Activated CD4-positive, alpha-beta T cell treated with anti-CD3 and anti-CD28 coated beads, Interleukin-2, Interleukin-6, amounts not matched to agents 100 ng/mL and 50 ng/mL, durations not matched to agents 16 hours and 8 hours (primary cell): Measurements from ENCODE around the gene UGT1A7.
"Not testable (repeated sequence)": the region's sequence is repeated elsewhere in the genome, so short reads cannot be mapped to it uniquely, and the experiment has no call there.

ENCODE experiments used
- DNase-seq: peaks from one replicate; pipeline ENCODE4 v3.0.0-alpha.2; 2020

The UGT1A7 gene

GRCh38 chr2:233714121-233714520 is 32.4 kb downstream of the UGT1A7 start:
- DNase-seq, result no peak

GRCh38 chr2:233718552-233718951 is 36.9 kb downstream of the UGT1A7 start, which contains the start of gene UGT1A4:
TSS of gene UGT1A4 (plus strand) at chr2:233718736. CDS start at chr2:233718821, 85 bp downstream.
- no peak for DNase-seq

DNA sequence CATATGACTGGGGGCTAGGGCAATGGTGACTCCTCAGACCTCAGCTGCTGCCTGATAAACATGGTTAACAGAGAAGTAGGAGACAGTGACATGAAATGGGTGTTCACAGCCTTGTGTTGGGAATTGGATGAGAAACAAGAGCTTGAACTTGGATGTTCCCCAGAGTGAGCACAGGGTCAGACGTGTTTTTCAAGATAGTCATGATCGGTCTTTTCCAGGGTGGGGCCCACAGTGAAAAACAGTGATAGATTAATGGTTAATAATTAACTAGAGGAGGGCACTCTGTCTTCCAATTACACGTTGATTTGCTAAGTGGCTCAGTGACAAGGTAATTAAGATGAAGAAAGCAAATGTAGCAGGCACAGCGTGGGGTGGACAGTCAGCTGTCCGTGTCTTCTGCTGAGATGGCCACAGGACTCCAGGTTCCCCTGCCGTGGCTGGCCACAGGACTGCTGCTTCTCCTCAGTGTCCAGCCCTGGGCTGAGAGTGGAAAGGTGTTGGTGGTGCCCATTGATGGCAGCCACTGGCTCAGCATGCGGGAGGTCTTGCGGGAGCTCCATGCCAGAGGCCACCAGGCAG is 47.1 kb downstream of the UGT1A7 start, which contains the start of gene UGT1A3:
UGT1A3 (plus strand) TSS at position 320 of the 579 bp plus-strand sequence; CDS start at position 405, 85 bp downstream.
- no peak for DNase-seq

DNA sequence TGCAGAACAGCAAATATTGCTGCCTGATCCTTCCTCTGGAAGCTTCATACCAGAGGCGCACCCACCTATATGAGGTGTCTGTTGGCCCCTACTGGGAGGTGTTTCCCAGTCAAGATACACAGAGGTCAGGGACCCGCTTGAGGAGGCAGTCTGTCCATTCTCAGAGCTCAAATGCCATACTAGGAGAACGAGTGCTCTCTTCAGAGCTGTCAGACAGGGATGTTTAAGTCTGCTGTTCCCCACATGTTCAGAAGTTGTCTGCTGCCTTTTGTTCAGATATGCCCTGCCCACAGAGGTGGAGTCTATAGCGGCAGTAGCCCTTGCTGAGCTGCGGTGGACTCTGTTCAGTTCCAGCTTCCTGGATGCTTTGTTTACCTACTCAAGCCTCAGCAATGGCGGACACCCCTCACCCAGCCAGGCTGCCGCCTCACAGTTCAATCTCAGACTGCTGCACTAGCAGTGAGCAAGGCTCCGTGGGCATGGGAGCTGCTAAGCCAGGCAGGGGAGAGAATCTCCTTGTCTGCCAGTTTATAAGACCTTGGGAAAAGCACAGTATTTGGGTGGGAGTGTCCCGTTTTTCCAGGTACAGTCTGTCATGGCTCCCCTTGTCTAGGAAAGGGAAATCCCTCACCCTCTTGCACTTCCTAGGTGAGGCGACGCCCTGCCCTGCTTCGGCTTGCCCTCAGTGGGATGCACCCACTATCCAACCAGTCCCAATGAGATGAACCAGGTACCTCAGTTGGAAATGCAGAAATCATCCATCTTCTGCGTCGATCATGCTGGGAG is 55.4 kb downstream of the UGT1A7 start:
- DNase-seq, result not testable (repeated sequence)

- no peak for DNase-seq
Observed at GRCh38 chr2:233740870-233741269, 59.2 kb downstream of the UGT1A7 start.

GRCh38 chr2:233743464-233744259 is 62.0 kb downstream of the UGT1A7 start:
- DNase-seq, result no peak

GRCh38 chr2:233745073-233745755 is 63.5 kb downstream of the UGT1A7 start:
- no peak for DNase-seq

DNA sequence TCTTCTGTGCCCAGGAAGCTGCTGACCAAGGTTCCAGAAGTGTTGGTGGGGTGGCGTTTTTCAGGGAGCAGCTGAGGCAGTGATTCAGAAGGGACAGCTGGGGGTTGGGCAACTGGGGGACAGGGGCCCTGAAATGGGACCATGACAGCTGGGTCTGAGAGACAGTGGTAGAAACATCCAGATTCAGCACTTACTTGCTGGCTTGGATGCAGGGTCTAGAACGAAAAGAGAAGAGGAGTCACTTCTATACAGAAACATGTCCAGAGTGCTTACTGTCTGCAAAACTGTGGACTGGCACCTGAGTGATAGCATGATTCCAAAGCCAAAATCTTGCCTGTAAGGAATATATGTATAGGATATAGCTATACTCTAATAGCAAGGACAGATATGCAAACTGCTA is 64.1 kb downstream of the UGT1A7 start:
- DNase-seq, result not testable (repeated sequence)

DNA sequence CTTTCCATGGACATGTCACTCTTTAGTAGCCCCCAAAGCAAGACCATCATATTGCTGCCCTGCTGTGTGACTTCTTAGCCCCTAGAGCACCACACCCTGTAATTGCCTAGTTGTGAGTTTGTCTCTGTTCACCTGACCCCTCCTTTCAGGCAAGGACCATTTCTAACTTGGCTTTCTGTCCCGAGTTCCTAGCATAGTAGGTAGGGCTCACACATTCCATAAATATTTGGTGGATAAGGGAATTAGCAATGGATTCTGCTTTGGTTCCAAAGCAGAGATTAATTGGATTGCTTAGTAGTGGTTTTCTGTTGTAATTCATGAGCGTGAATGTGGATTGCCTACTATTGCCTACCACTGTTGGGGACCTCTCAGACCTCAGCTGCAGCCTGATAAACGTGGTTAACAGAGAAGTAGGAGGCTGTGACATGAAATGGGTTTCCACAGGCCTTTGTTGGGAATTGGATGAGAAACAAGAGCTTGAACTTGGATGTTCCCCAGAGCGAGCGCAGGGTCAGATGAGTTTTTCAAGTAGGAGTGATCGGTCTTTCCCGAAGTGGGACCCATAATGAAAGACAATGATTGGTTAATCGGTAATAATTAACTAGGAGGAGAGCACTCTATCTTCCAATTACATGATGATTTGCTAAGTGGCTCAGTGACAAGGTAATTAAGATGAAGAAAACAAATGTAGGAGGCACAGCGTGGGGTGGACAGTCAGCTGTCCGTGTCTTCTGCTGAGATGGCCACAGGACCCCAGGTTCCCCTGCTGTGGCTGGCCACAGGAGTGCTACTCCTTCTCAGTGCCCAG is 65.0 kb downstream of the UGT1A7 start:
- DNase-seq, result no peak

- no peak for DNase-seq
Observed at GRCh38 chr2:233747283-233747544, 65.5 kb downstream of the UGT1A7 start.

DNA sequence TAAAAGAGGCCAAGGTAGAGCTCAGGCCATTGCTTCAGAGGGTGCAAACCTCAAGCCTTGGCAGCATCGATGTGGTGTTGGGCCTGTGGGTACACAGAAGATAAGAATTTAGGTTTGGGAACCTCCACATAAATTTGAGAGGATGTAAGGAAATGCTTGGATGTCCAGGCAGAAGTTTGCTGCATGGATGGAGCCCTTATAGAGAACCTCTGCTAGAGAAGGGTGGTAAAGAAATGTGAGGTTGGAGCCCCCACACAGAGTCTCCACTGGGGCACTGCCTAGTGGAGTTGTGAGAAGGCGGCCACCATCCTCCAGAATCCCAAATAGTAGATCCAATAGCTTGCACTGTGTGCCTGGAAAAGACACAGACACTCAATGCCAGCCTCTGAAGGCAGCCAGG is 69.0 kb downstream of the UGT1A7 start:
- DNase-seq, result not testable (repeated sequence)

DNA sequence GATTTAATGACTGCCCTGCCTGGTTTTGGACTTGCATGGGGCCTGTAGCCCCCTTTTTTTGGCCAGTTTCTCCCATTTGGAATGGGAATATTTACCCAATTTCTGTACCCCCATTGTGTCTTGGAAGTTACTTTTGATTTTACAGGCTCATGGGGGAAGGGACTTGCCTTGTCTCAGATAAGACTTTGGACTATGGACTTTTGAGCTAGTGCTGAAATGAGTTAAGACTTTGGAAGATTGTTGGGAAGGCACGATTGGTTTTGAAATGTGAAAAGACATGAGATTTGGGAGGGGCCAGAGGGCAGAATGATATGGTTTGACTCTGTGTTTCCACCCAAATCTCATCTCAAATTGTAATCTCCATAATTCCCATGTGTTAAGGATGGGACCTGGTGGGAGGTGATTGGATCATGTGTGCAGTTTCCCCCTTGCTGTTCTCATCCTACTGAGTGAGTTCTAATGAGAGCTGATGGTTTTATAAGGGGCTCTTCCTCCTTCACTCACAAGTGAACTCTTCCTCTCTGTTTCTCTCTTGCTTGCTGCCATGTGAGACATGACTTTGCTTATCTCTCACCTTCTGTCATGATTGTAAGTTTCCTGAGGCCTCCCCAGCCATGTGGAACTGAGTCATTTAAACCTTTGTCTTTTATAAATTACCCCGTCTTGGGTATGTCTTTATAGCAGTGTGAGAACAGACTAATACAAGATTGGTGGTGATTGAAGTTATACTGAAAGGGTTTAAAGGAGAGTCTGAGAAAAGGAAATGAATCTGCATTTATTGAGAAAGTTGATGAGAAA is 69.7 kb downstream of the UGT1A7 start:
- not testable (repeated sequence) for DNase-seq

GRCh38 chr2:233754872-233755611 is 73.3 kb downstream of the UGT1A7 start:
- DNase-seq, result no peak

DNA sequence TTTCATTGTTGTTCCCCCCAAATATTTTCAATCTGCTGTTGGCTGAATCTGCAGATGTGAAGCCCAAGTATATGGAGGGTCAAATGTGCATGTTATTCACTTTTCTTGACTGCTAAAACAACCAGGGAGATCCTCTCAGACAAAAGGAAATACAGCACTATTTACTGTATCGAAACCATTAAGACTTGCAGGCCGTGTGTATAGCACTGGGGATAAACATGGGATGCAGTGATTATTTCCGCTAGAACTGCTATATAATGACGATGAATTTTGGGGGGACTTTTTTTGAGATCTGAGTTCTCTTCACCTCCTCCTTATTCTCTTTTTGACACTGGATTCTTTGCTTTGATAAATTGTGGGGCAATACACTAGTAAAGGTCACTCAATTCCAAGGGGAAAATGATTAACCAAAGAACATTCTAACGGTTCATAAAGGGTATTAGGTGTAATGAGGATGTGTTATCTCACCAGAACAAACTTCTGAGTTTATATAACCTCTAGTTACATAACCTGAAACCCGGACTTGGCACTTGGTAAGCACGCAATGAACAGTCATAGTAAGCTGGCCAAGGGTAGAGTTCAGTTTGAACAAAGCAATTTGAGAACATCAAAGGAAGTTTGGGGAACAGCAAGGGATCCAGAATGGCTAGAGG is 74.9 kb downstream of the UGT1A7 start:
- no peak for DNase-seq

- DNase-seq, result no peak
Observed at GRCh38 chr2:233758141-233758540, 76.4 kb downstream of the UGT1A7 start.

- no peak for DNase-seq
Observed at GRCh38 chr2:233758849-233759248, 77.1 kb downstream of the UGT1A7 start.

GRCh38 chr2:233760043-233760442 is 78.3 kb downstream of the UGT1A7 start, which contains the start of gene UGT1A1:
TSS of gene UGT1A1 (plus strand) at chr2:233760270. CDS start at chr2:233760288, 18 bp downstream.
- DNase-seq, result no peak

GRCh38 chr2:233761040-233761769 is 79.5 kb downstream of the UGT1A7 start:
- no peak for DNase-seq

DNA sequence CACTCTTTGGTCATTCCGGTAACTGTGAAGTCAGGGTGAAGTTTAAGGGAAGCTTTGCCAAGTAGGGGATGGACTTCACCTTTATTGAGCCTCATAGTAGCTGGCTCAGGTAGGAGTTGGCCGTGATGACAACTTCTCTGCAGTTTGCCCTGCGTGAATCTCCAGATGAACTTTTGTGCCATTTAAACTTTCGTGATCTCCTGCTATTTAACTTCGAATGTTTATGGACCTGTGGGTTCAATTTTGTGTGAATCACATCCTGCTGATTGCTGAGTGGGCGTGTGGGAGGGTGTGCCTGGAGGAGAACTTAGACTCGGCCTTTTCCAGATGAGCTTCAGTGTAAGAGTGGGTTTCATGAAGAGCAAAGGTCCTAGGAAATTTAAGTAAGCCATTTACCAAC is 82.6 kb downstream of the UGT1A7 start:
- no peak for DNase-seq
